Subcutaneous abdominal adipose tissue (tissue), 5 donors: ENCODE results near the gene HMGXB3.

ENCODE experiments used
- H3K27ac ChIP-seq: one replicate; pipeline ENCODE4 v1.7.0; 2013; ENCODE audit warnings: low read depth, mild to moderate bottlenecking, inconsistent platforms, low read length, moderate library complexity
- H3K27me3 ChIP-seq, 5 donors: one replicate each; pipeline ENCODE4 v1.7.0; 2013; ENCODE audit warnings: low read length in 5 of 5, inconsistent platforms in 1 of 5; ENCODE audit not compliant: control insufficient read depth in 5 of 5, insufficient read depth in 4 of 5
- H3K36me3 ChIP-seq, 5 donors: one replicate each; pipeline ENCODE4 v1.7.0; 2013; ENCODE audit warnings: low read length in 5 of 5; ENCODE audit not compliant: control insufficient read depth in 5 of 5, insufficient read depth in 5 of 5
- H3K4me1 ChIP-seq, 5 donors: one replicate each; pipeline ENCODE4 v1.7.0; 2013; ENCODE audit warnings: low read length in 5 of 5, mild to moderate bottlenecking in 3 of 5, moderate library complexity in 1 of 5; ENCODE audit not compliant: control insufficient read depth in 5 of 5, insufficient read depth in 5 of 5
- H3K4me3 ChIP-seq, 5 donors: one replicate each; pipeline ENCODE4 v1.7.0; 2013; ENCODE audit warnings: low read length in 5 of 5, low read depth in 1 of 5
- H3K9ac ChIP-seq, 5 donors: one replicate each; pipeline ENCODE4 v1.7.0; 2013; ENCODE audit warnings: low read length in 5 of 5, mild to moderate bottlenecking in 4 of 5, moderate library complexity in 3 of 5
- H3K9me3 ChIP-seq, 5 donors: one replicate each; pipeline ENCODE4 v1.7.0; 2013; ENCODE audit warnings: low read length in 5 of 5; ENCODE audit not compliant: control insufficient read depth in 5 of 5
- donor health status: healthy.
- donor health status: healthy.
- donor health status: healthy.
- donor health status: healthy.
- donor health status: healthy.

Gene HMGXB3

GRCh38 chr5:150000256-150000989, at the start of gene HMGXB3, which contains the start of gene TIGD6:
Gene HMGXB3 (plus strand): TSS chr5:150000739. CDS start chr5:150004853, 4,114 bp downstream.
Gene TIGD6 (minus strand): TSS chr5:150000654. CDS start chr5:149996348, 4,306 bp downstream.
- H3K27ac ChIP-seq = peak within 1 kb of the TSS; percentile 88
- peaks cover 9 to 37% (median 34%) of the 10 kb centered on the region in 5 donors for H3K4me1 ChIP-seq
- H3K36me3 ChIP-seq = peaks cover 3 to 20% (median 16%) of the 10 kb centered on the region in 5 donors
- H3K27me3 ChIP-seq = no peaks in the 10 kb centered on the region
- H3K9me3 ChIP-seq = no peaks in the 10 kb centered on the region
- H3K4me3 ChIP-seq = peak within 1 kb of the TSS; percentile 82 to 98 (median 97)
- H3K9ac ChIP-seq = peak within 1 kb of the TSS; percentile 84 to 97 (median 96)

- H3K9me3 ChIP-seq = no peaks in the 10 kb centered on the region
- H3K9ac ChIP-seq = no peak overlapping the region
These were observed 49.3 kb upstream of the HMGXB3 start for GRCh38 chr5:149951138-149951749.

GRCh38 chr5:149953436-149954121, 47.0 kb upstream of the HMGXB3 start:
- no peaks in the 10 kb centered on the region for H3K36me3 ChIP-seq
- no peaks in the 10 kb centered on the region for H3K27me3 ChIP-seq
- H3K9me3 ChIP-seq = no peaks in the 10 kb centered on the region
- no peak overlapping the region for H3K27ac ChIP-seq
- no peak overlapping the region for H3K9ac ChIP-seq
- no peak overlapping the region for H3K4me3 ChIP-seq
- no peaks in the 10 kb centered on the region for H3K4me1 ChIP-seq

More at GRCh38 chr5:149951138-149951749, 49.3 kb upstream of the HMGXB3 start:
- Histone ChIP-seq H3K4me3 (no peak overlapping the region), H3K36me3 (no peaks in the 10 kb centered on the region), H3K27ac (no peak overlapping the region), H3K4me1 (no peaks in the 10 kb centered on the region), H3K27me3 (no peaks in the 10 kb centered on the region)

GRCh38 chr5:149954798-149955197, 45.7 kb upstream of the HMGXB3 start:
- Histone ChIP-seq H3K9me3 (no peaks in the 10 kb centered on the region), H3K27ac (no peak overlapping the region), H3K4me1 (peaks cover 0 to 5% (median 3%) of the 10 kb centered on the region in 5 donors), H3K4me3 (no peak overlapping the region), H3K27me3 (no peaks in the 10 kb centered on the region), H3K36me3 (no peaks in the 10 kb centered on the region), H3K9ac (no peak overlapping the region)

- Histone ChIP-seq H3K9ac (no peak overlapping the region), H3K4me1 (peaks cover 3 to 19% (median 16%) of the 10 kb centered on the region in 5 donors), H3K27ac (no peak overlapping the region), H3K4me3 (no peak overlapping the region), H3K9me3 (no peaks in the 10 kb centered on the region), H3K27me3 (no peaks in the 10 kb centered on the region), H3K36me3 (no peaks in the 10 kb centered on the region)
These were observed 43.9 kb upstream of the HMGXB3 start for GRCh38 chr5:149956685-149957084.

GRCh38 chr5:149957855-149958254, 42.7 kb upstream of the HMGXB3 start:
- H3K27ac ChIP-seq = no peak overlapping the region
- peaks cover 3 to 20% (median 16%) of the 10 kb centered on the region in 5 donors for H3K4me1 ChIP-seq
- H3K27me3 ChIP-seq = no peaks in the 10 kb centered on the region
- H3K9me3 ChIP-seq = no peaks in the 10 kb centered on the region
- H3K9ac ChIP-seq = no peak overlapping the region
- no peak overlapping the region for H3K4me3 ChIP-seq
- no peaks in the 10 kb centered on the region for H3K36me3 ChIP-seq

GRCh38 chr5:149959406-149960236, 40.9 kb upstream of the HMGXB3 start:
- H3K9me3 ChIP-seq = no peaks in the 10 kb centered on the region
- H3K27ac ChIP-seq = peak overlapping the region; percentile 88
- peak overlapping the region; percentile 67 to 84 (median 79) for H3K4me3 ChIP-seq
- H3K4me1 ChIP-seq = peaks cover 3 to 20% (median 16%) of the 10 kb centered on the region in 5 donors
- no peaks in the 10 kb centered on the region for H3K36me3 ChIP-seq
- H3K27me3 ChIP-seq = no peaks in the 10 kb centered on the region
- peak overlapping the region; percentile 79 to 93 (median 82) for H3K9ac ChIP-seq

- Histone ChIP-seq H3K9me3 (no peaks in the 10 kb centered on the region), H3K36me3 (no peaks in the 10 kb centered on the region), H3K4me1 (peaks cover 3 to 20% (median 16%) of the 10 kb centered on the region in 5 donors), H3K9ac (peak within 1 kb of the TSS; percentile 80 to 93 (median 86)), H3K27me3 (no peaks in the 10 kb centered on the region), H3K4me3 (peak within 1 kb of the TSS; percentile 70 to 84 (median 79)), H3K27ac (peak within 1 kb of the TSS; percentile 88)
These were observed 40.0 kb upstream of the HMGXB3 start, which contains the start of gene SLC26A2 for GRCh38 chr5:149960272-149961185. Gene SLC26A2 (plus strand): TSS chr5:149960758. CDS start chr5:149977653, 16,895 bp downstream.
